TTC549 (cell line): Measurements from ENCODE around the gene ZBTB9.

Experiments
- FAIRE-seq: peaks from 2 replicates; lab custom pipeline; 2012; peaks lifted over from hg19 to GRCh38; lab: Jason Lieb, UNC

Gene ZBTB9

GRCh38 chr6:33418690-33419291 is 35.6 kb upstream of the ZBTB9 start:
- no peak for FAIRE-seq

- FAIRE-seq = no peak
Observed at GRCh38 chr6:33419580-33420490, 34.5 kb upstream of the ZBTB9 start, which contains the start of gene SYNGAP1. TSS of gene SYNGAP1 (plus strand) at chr6:33420065. CDS start at chr6:33420265, 200 bp downstream.

GRCh38 chr6:33420491-33421343 is 33.7 kb upstream of the ZBTB9 start:
- FAIRE-seq = no peak

GRCh38 chr6:33421344-33421643 is 33.1 kb upstream of the ZBTB9 start:
- FAIRE-seq = no peak

GRCh38 chr6:33423777-33424176 is 30.6 kb upstream of the ZBTB9 start:
- no peak for FAIRE-seq

- FAIRE-seq = no peak
Observed at GRCh38 chr6:33424855-33425667, 29.3 kb upstream of the ZBTB9 start.

- FAIRE-seq = no peak
Observed at GRCh38 chr6:33425668-33426577, 28.5 kb upstream of the ZBTB9 start.

GRCh38 chr6:33426590-33427511 is 27.5 kb upstream of the ZBTB9 start:
- FAIRE-seq = no peak

GRCh38 chr6:33427585-33428223 is 26.7 kb upstream of the ZBTB9 start:
- FAIRE-seq = no peak

GRCh38 chr6:33428224-33428965 is 26.0 kb upstream of the ZBTB9 start:
- no peak for FAIRE-seq

- FAIRE-seq = no peak
Observed at GRCh38 chr6:33428966-33429749, 25.2 kb upstream of the ZBTB9 start.

- no peak for FAIRE-seq
Observed at GRCh38 chr6:33429750-33430052, 24.7 kb upstream of the ZBTB9 start.

GRCh38 chr6:33430334-33430733 is 24.0 kb upstream of the ZBTB9 start:
- FAIRE-seq = no peak

GRCh38 chr6:33430991-33431879 is 23.1 kb upstream of the ZBTB9 start:
- no peak for FAIRE-seq

- no peak for FAIRE-seq
Observed at GRCh38 chr6:33431880-33432541, 22.4 kb upstream of the ZBTB9 start.

GRCh38 chr6:33432546-33432945 is 21.8 kb upstream of the ZBTB9 start:
- FAIRE-seq = no peak
